ENCODE measurements around the gene FAM98A.

The FAM98A gene

GRCh38 chr2:33541243-33541642 lies 57.9 kb downstream of the FAM98A start:
- no peak overlapping the region for H3K4me3 ChIP-seq (replicated peaks; ENCODE audit: low read depth, low read length)
- TF ChIP-seq, protein P1, sequence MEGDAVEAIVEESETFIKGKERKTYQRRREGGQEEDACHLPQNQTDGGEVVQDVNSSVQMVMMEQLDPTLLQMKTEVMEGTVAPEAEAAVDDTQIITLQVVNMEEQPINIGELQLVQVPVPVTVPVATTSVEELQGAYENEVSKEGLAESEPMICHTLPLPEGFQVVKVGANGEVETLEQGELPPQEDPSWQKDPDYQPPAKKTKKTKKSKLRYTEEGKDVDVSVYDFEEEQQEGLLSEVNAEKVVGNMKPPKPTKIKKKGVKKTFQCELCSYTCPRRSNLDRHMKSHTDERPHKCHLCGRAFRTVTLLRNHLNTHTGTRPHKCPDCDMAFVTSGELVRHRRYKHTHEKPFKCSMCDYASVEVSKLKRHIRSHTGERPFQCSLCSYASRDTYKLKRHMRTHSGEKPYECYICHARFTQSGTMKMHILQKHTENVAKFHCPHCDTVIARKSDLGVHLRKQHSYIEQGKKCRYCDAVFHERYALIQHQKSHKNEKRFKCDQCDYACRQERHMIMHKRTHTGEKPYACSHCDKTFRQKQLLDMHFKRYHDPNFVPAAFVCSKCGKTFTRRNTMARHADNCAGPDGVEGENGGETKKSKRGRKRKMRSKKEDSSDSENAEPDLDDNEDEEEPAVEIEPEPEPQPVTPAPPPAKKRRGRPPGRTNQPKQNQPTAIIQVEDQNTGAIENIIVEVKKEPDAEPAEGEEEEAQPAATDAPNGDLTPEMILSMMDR (IDR thresholded peaks at IDR 0.05; ENCODE audit: low read length, missing control alignments), result no peak
- no peak for DNase-seq (ENCODE audit: low read depth)

- TF ChIP-seq, protein P1 (IDR thresholded peaks at IDR 0.05; ENCODE audit: low read length, missing control alignments), result no peak
- H3K4me3 ChIP-seq (replicated peaks; ENCODE audit: low read depth, low read length), result no peak overlapping the region
- DNase-seq (ENCODE audit: low read depth), result no peak
Measured at GRCh38 chr2:33535421-33535820, 63.7 kb downstream of the FAM98A start.

Data from fibroblast of pulmonary artery (primary cell).